ENCODE measurements around the gene CD14. TPM values are rescaled to one million over a fixed set of nuclear protein-coding genes. Genes with fewer than 3 reads are reported as not detected.

Gene CD14
- total RNA-seq, 1 experiment from 2014 or later: 0.42 TPM

DNA sequence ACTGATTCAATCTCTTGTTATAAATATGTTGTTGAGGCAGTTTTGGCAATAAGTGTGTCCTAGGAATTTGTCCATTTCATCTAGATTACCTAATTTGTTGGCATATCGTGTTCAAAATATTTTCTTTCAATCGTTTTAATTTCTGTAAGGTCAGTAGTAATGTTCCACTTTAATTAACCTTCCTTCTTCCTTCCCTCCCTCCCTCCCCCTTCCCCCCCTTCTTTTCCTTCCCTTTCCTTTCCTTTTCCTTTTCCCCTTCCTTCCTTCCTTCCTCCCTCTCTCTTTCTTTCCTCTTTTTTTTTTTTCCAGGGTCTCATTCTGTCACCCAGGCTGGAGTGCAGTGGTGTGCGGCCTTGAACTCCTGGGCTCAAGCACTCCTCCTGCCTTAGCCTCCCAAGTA is 27.1 kb downstream of the CD14 start:
- POLR2A ChIA-PET: no interaction called here
- no peaks in the 10 kb centered on the region for H3K27me3 ChIP-seq (ENCODE audit: insufficient read depth, low read length)
- ATAC-seq: no peak
- BruUV-seq (replicated peaks): no TSS peak
- H3K4me1 ChIP-seq (ENCODE audit: control insufficient read depth in 1 of 2, insufficient read depth in 2 of 2, low read length in 2 of 2): no peaks in the 10 kb centered on the region
- H3K79me2 ChIP-seq (ENCODE audit: insufficient read depth, low read length): no peaks in the 10 kb centered on the region
- H3K4me3 ChIP-seq (replicated peaks in 1 of 2; ENCODE audit: low read depth in 1 of 2, low read length in 2 of 2): no peak overlapping the region
- TF ChIP-seq CTCF (IDR thresholded peaks at IDR 0.05 in 2 of 3, conservative IDR thresholded peaks at IDR 0.05 in 1 of 3; ENCODE audit: borderline replicate concordance in 1 of 3, insufficient read depth in 1 of 3, low read depth in 2 of 3, low read length in 2 of 3) (no peak), EZH2 (IDR thresholded peaks at IDR 0.05) (no peak), ATF3 (IDR thresholded peaks at IDR 0.05) (no peak), EGR1 (IDR thresholded peaks at IDR 0.05; ENCODE audit: low read depth) (no peak), SIN3A (IDR thresholded peaks at IDR 0.05; ENCODE audit: low read depth) (no peak), TCF7L2 (IDR thresholded peaks at IDR 0.05; ENCODE audit: borderline replicate concordance, extremely low read depth, insufficient read depth, insufficient read length) (no peak), ELF1 (IDR thresholded peaks at IDR 0.05; ENCODE audit: borderline replicate concordance, low read depth) (no peak), SRF (IDR thresholded peaks at IDR 0.05; ENCODE audit: low read depth) (no peak), FOSL1 (IDR thresholded peaks at IDR 0.05; ENCODE audit: low read depth) (no peak), POLR2A (IDR thresholded peaks at IDR 0.05; ENCODE audit: borderline replicate concordance, extremely low read depth, insufficient read depth, insufficient read length) (no peak), POLR2AphosphoS5 (IDR thresholded peaks at IDR 0.05; ENCODE audit: low read depth, low read length) (no peak), EZH2phosphoT487 (IDR thresholded peaks at IDR 0.05; ENCODE audit: borderline replicate concordance) (no peak), JUND (IDR thresholded peaks at IDR 0.05) (no peak), REST (IDR thresholded peaks at IDR 0.05; ENCODE audit: low read depth) (no peak), ZFX (IDR thresholded peaks at IDR 0.05) (no peak), CBX3 (IDR thresholded peaks at IDR 0.05; ENCODE audit: low read depth) (no peak), MAX (IDR thresholded peaks at IDR 0.05) (no peak), CEBPB (IDR thresholded peaks at IDR 0.05; ENCODE audit: low read depth) (no peak)
- TF ChIP-seq, protein P1, sequence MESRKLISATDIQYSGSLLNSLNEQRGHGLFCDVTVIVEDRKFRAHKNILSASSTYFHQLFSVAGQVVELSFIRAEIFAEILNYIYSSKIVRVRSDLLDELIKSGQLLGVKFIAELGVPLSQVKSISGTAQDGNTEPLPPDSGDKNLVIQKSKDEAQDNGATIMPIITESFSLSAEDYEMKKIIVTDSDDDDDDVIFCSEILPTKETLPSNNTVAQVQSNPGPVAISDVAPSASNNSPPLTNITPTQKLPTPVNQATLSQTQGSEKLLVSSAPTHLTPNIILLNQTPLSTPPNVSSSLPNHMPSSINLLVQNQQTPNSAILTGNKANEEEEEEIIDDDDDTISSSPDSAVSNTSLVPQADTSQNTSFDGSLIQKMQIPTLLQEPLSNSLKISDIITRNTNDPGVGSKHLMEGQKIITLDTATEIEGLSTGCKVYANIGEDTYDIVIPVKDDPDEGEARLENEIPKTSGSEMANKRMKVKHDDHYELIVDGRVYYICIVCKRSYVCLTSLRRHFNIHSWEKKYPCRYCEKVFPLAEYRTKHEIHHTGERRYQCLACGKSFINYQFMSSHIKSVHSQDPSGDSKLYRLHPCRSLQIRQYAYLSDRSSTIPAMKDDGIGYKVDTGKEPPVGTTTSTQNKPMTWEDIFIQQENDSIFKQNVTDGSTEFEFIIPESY (IDR thresholded peaks at IDR 0.05; ENCODE audit: extremely low read depth, insufficient replicate concordance, low read length): no peak
- CTCF ChIA-PET: no interaction called here
- H3K9me2 ChIP-seq (ENCODE audit: insufficient read depth): no peaks in the 10 kb centered on the region
- no peaks in the 10 kb centered on the region for H3K9me3 ChIP-seq (ENCODE audit: control insufficient read depth in 1 of 2, insufficient read depth in 1 of 2, low read depth in 1 of 2, low read length in 2 of 2)
- no peaks in the 10 kb centered on the region for H4K20me1 ChIP-seq (ENCODE audit: insufficient read depth)
- no peaks in the 10 kb centered on the region for H3K36me3 ChIP-seq (ENCODE audit: control insufficient read depth in 1 of 2, insufficient read depth in 2 of 2, low read length in 2 of 2)
- H3K27ac ChIP-seq (ENCODE audit: low read depth, low read length): no peak overlapping the region
- DNase-seq (ENCODE audit: low read depth, low spot score): no peak
- no peak overlapping the region for H3K4me2 ChIP-seq (ENCODE audit: low read length)
- no peak overlapping the region for H2AFZ ChIP-seq (ENCODE audit: low read depth, low read length, poor library complexity, severe bottlenecking)
- intact Hi-C loops (cut with micrococcal nuclease): no loop called here
- RAD21 ChIA-PET (ENCODE audit: low non-redundant PET in 1 of 2, low total read pairs in 2 of 2, uncharacterized antibody in 2 of 2, unreplicated experiment in 2 of 2): no interaction called here
- no peak overlapping the region for H3K9ac ChIP-seq (ENCODE audit: low read length)
